Superior temporal gyrus (tissue), 1 donor: ENCODE measurements around the gene CCDC148.

Source experiments
- DNase-seq: peaks from one replicate; pipeline ENCODE4 v3.0.0-alpha.2; 2016; ENCODE audit errors: extremely low spot score

Gene CCDC148

GRCh38 chr2:158213773-158214172 is 242.8 kb downstream of the CCDC148 start:
- DNase-seq = no peak

GRCh38 chr2:158212301-158212700 is 244.3 kb downstream of the CCDC148 start:
- no peak for DNase-seq

GRCh38 chr2:158211502-158211901 is 245.1 kb downstream of the CCDC148 start:
- no peak for DNase-seq

GRCh38 chr2:158207354-158207753 is 249.2 kb downstream of the CCDC148 start:
- no peak for DNase-seq

GRCh38 chr2:158205215-158205614 is 251.3 kb downstream of the CCDC148 start:
- no peak for DNase-seq

- no peak for DNase-seq
Observed at GRCh38 chr2:158204741-158205165, 251.8 kb downstream of the CCDC148 start.

GRCh38 chr2:158202161-158202815 is 254.3 kb downstream of the CCDC148 start:
- DNase-seq = no peak

GRCh38 chr2:158199928-158200650 is 256.5 kb downstream of the CCDC148 start:
- no peak for DNase-seq

- no peak for DNase-seq
Observed at GRCh38 chr2:158197940-158198339, 258.6 kb downstream of the CCDC148 start.

- no peak for DNase-seq
Observed at GRCh38 chr2:158194229-158194628, 262.3 kb downstream of the CCDC148 start.

- no peak for DNase-seq
Observed at GRCh38 chr2:158192515-158193443, 263.8 kb downstream of the CCDC148 start.

GRCh38 chr2:158191076-158191895 is 265.3 kb downstream of the CCDC148 start:
- no peak for DNase-seq

GRCh38 chr2:158189526-158189925 is 267.0 kb downstream of the CCDC148 start:
- no peak for DNase-seq

- no peak for DNase-seq
Observed at GRCh38 chr2:158187908-158188307, 268.6 kb downstream of the CCDC148 start.

GRCh38 chr2:158184556-158185343 is 271.8 kb downstream of the CCDC148 start:
- no peak for DNase-seq

GRCh38 chr2:158184001-158184400 is 272.6 kb downstream of the CCDC148 start:
- DNase-seq = peak; percentile 85

GRCh38 chr2:158182676-158183295 is 273.8 kb downstream of the CCDC148 start:
- no peak for DNase-seq

- DNase-seq = no peak
Observed at GRCh38 chr2:158181171-158181570, 275.4 kb downstream of the CCDC148 start.

GRCh38 chr2:158179660-158180059 is 276.9 kb downstream of the CCDC148 start:
- peak; percentile 64 for DNase-seq

- DNase-seq = no peak
Observed at GRCh38 chr2:158178646-158179045, 277.9 kb downstream of the CCDC148 start.
